GM20000 (cell line): Measurements from ENCODE around the gene OAT.

ENCODE experiments used
- DNase-seq: peaks from one replicate; pipeline ENCODE4 v3.0.0; 2012; ENCODE audit warnings: low spot score
- CTCF ChIP-seq: IDR thresholded peaks from 2 replicates; pipeline ENCODE4 v1.5.1; 2012; ENCODE audit warnings: mild to moderate bottlenecking, control low read depth; ENCODE audit errors: extremely low read depth, missing control alignments

OAT gene

GRCh38 chr10:124367936-124368335 is 50.8 kb downstream of the OAT start:
- no peak for DNase-seq

DNA sequence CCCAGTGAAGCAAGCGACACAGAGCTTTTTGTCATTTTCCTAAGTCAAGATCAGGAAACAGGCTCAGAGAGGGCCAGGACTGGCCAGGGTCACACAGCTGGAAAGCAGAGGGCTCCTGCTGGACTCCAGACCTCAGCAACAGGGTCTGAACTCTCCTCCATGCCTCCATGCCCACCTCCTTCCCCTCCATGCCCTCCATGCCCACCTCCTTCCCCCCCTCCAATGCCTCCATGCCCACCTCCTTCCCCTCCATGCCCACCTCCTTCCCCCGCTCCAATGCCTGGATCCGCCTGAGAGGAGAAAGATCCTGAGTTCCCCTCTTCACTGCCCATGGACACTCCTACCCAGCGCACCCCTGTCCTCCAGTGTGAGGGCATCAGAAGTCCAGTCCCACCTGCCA is 51.3 kb downstream of the OAT start:
- TF ChIP-seq CTCF: no peak

More at GRCh38 chr10:124367936-124368335, 50.8 kb downstream of the OAT start:
- TF ChIP-seq CTCF: no peak

DNA sequence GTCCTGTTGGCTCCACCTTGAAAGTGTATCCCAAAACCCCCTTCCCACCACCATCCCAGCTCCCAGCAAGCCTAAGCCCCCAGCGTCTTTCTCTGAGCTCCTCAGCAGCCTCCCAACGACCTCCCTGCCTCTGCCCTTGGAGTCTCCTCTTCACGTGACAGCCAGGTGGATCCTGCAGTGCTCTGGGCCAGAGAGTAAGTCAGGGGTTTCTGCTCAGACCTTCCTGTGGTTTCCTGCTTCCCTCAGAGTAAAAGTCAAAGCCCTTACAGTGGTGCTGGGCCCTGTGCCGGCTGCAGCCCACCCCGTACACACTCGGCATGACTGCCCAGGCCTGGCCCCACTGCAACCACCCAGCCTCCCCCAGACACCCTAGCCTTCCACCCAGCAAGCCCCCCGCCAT is 51.9 kb downstream of the OAT start:
- no peak for TF ChIP-seq CTCF
- no peak for DNase-seq

More for the DNA sequence above, 51.3 kb downstream of the OAT start:
- DNase-seq: no peak

DNA sequence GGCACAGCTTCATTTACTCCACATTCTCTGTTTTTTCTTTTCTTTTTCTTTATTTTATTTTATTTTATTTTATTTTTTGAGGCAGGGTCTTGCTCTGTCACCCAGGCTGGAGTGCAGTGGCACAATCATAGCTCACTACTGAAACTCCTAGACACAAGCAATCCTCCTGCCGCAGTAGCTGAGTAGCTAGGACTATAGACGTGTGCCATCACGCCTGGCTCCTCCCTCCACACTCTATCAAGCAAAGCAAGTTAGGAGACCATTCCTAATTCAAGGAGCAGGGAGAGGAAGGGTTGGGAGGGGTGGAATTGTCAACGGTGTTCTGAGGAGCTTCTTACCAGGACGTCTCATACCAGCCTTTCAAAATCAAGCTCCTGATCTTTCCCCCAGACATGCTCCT is 52.4 kb downstream of the OAT start:
- DNase-seq: no peak
- TF ChIP-seq CTCF: no peak

GRCh38 chr10:124364674-124365073 is 54.0 kb downstream of the OAT start:
- no peak for DNase-seq
- TF ChIP-seq CTCF: no peak

DNA sequence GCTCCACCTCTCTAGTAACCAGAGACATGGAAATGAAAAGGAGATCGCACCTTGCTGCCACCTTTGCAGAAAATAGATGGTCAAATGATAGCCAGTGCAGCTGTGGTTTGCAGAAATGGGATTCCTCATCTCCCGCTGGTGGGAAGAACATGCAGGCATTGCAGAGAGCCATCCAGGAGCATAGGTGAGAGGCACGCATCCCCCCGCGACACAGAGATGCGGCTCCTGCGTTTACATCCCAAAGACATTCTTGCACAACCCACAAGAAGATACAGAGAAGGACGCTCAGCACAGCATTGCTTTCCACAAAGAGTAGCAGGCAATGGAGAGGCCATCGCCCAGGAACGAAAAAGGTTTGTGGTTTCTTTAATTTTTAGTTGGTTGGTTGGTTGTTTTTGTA is 56.2 kb downstream of the OAT start:
- no peak for TF ChIP-seq CTCF
- DNase-seq: no peak

DNA sequence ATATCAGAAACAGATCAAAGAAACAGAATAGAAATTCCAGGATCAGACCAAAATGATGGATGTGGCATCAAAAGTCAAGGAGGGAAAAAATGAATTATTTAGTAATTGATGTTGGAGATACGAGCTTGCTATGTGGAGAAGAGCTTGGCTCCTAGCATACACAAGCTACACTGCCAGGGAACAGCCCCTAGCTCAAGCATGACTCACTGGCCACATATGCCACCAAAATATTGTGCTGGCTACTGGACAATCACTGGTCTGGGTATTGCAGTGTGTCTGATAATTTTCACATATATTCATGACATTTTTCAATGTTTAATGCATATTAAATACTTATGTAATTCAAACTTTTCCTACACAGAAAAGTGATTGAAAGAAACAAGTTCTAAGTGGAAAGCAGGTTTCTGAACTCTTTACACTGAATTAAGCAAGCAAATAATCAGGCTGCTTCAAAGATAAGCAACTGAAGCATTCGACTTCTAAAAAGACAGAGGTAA is 59.3 kb downstream of the OAT start:
- no peak for DNase-seq
- TF ChIP-seq CTCF: no peak
